Measurements from ENCODE around the gene OBSCN. TPM values are rescaled to one million over a fixed set of nuclear protein-coding genes. Genes with fewer than 3 reads are reported as not detected.

OBSCN gene
- total RNA-seq, 6 experiments from 2014 or later: 0.27 to 1.8 (median 0.53) TPM

GRCh38 chr1:228180271-228180958, 27.4 kb upstream of the OBSCN start:
- H3K27me3 Mint-ChIP-seq (ENCODE audit: insufficient read depth): peaks cover 2% of the 10 kb centered on the region; the same call in 1 of the 2 replicates
- H3K4me1 Mint-ChIP-seq (ENCODE audit: low read depth): no peaks in the 10 kb centered on the region
- peak; percentile 53; the same call in 1 of the 2 replicates for TF ChIP-seq CTCF (IDR thresholded peaks at IDR 0.05)
- no peak for DNase-seq
- H3K9me3 Mint-ChIP-seq: no peaks in the 10 kb centered on the region
- no peak overlapping the region for H3K4me3 Mint-ChIP-seq
- H3K36me3 Mint-ChIP-seq (ENCODE audit: low read depth): no peaks in the 10 kb centered on the region; the same call in 1 of the 2 replicates
- H3K27ac Mint-ChIP-seq: no peak overlapping the region

GRCh38 chr1:228180959-228181644, 26.7 kb upstream of the OBSCN start:
- H3K27ac Mint-ChIP-seq: no peak overlapping the region
- H3K4me3 Mint-ChIP-seq: no peak overlapping the region
- no peak for DNase-seq
- peaks cover 2% of the 10 kb centered on the region; the same call in 1 of the 2 replicates for H3K27me3 Mint-ChIP-seq (ENCODE audit: insufficient read depth)
- H3K9me3 Mint-ChIP-seq: no peaks in the 10 kb centered on the region
- H3K36me3 Mint-ChIP-seq (ENCODE audit: low read depth): no peaks in the 10 kb centered on the region; the same call in 1 of the 2 replicates
- no peak for TF ChIP-seq CTCF (IDR thresholded peaks at IDR 0.05)
- H3K4me1 Mint-ChIP-seq (ENCODE audit: low read depth): no peaks in the 10 kb centered on the region

- Mint-ChIP-seq H3K27ac (no peak overlapping the region), H3K27me3 (ENCODE audit: insufficient read depth) (peaks cover 2% of the 10 kb centered on the region; the same call in 1 of the 2 replicates), H3K9me3 (no peaks in the 10 kb centered on the region), H3K4me1 (ENCODE audit: low read depth) (no peaks in the 10 kb centered on the region), H3K4me3 (no peak overlapping the region), H3K36me3 (ENCODE audit: low read depth) (no peaks in the 10 kb centered on the region; the same call in 1 of the 2 replicates)
- no peak for DNase-seq
- TF ChIP-seq CTCF (IDR thresholded peaks at IDR 0.05): no peak
Observed at GRCh38 chr1:228181645-228182034, 26.2 kb upstream of the OBSCN start.

GRCh38 chr1:228182296-228183030, 25.4 kb upstream of the OBSCN start:
- Mint-ChIP-seq H3K4me3 (no peak overlapping the region), H3K36me3 (ENCODE audit: low read depth) (no peaks in the 10 kb centered on the region; the same call in 1 of the 2 replicates), H3K27me3 (ENCODE audit: insufficient read depth) (peaks cover 2% of the 10 kb centered on the region; the same call in 1 of the 2 replicates), H3K27ac (no peak overlapping the region), H3K9me3 (no peaks in the 10 kb centered on the region), H3K4me1 (ENCODE audit: low read depth) (no peaks in the 10 kb centered on the region)
- DNase-seq: no peak
- TF ChIP-seq CTCF (IDR thresholded peaks at IDR 0.05): no peak

- Mint-ChIP-seq H3K9me3 (peaks cover 6% of the 10 kb centered on the region; the same call in 1 of the 2 replicates), H3K4me1 (ENCODE audit: low read depth) (no peaks in the 10 kb centered on the region), H3K4me3 (no peak overlapping the region), H3K27ac (no peak overlapping the region), H3K36me3 (ENCODE audit: low read depth) (peaks cover 7% of the 10 kb centered on the region), H3K27me3 (ENCODE audit: insufficient read depth) (peaks cover 2% of the 10 kb centered on the region; the same call in 1 of the 2 replicates)
- TF ChIP-seq CTCF (IDR thresholded peaks at IDR 0.05): no peak
- no peak for DNase-seq
Observed at GRCh38 chr1:228184152-228184551, 23.7 kb upstream of the OBSCN start.
